Choroid plexus epithelial cell (primary cell): ENCODE results near the gene AJM1.

Experiments used
- DNase-seq: peaks from one replicate; pipeline ENCODE4 v3.0.0-alpha.2; 2010; ENCODE audit warnings: low read depth
- H3K4me3 ChIP-seq: 2 replicates; pipeline ENCODE4 v1.5.1; 2011; ENCODE audit warnings: low read depth, mild to moderate bottlenecking, control low read depth, low read length, moderate library complexity
- CTCF ChIP-seq: conservative IDR thresholded peaks from 2 replicates; pipeline ENCODE4 v1.5.1; 2011; ENCODE audit warnings: low read depth, mild to moderate bottlenecking, control low read depth, inconsistent platforms, low read length, moderate library complexity

Gene AJM1

GRCh38 chr9:136885950-136886578 lies 43.8 kb downstream of the AJM1 start, which contains the start of gene TRAF2:
TSS of gene TRAF2 (plus strand) at chr9:136886516. CDS start at chr9:136898741, 12,225 bp downstream.
- peak within 1 kb of the TSS; percentile 86 for H3K4me3 ChIP-seq
- DNase-seq = peak; percentile 100
- no peak for TF ChIP-seq CTCF

GRCh38 chr9:136886610-136887597 lies 44.6 kb downstream of the AJM1 start:
- H3K4me3 ChIP-seq = peak overlapping the region; percentile 86
- no peak for TF ChIP-seq CTCF
- peak; percentile 29 for DNase-seq

GRCh38 chr9:136888454-136888853 lies 46.2 kb downstream of the AJM1 start:
- TF ChIP-seq CTCF = no peak
- no peak for DNase-seq
- no peak overlapping the region for H3K4me3 ChIP-seq

GRCh38 chr9:136889858-136890257 lies 47.6 kb downstream of the AJM1 start:
- no peak for DNase-seq
- H3K4me3 ChIP-seq = no peak overlapping the region
- no peak for TF ChIP-seq CTCF

- no peak overlapping the region for H3K4me3 ChIP-seq
- DNase-seq = no peak
- TF ChIP-seq CTCF = no peak
Measured at GRCh38 chr9:136890661-136891060, 48.4 kb downstream of the AJM1 start.
